ENCODE data around the gene ZFP57. TPM values are rescaled to one million over a fixed set of nuclear protein-coding genes. Genes with fewer than 3 reads are reported as not detected.

ZFP57 gene
- under 1 TPM in 1 of 4 donors, not detected in 3; 0.16 TPM for total RNA-seq

GRCh38 chr6:29680904-29681303 is at the start of gene ZFP57:
TSS of gene ZFP57 (minus strand) at chr6:29681152. CDS start at chr6:29677003, 4,149 bp downstream.
- Histone ChIP-seq H3K36me3 (no peaks in the 10 kb centered on the region), H3K4me1 (no peaks in the 10 kb centered on the region), H3K4me3 (no peak within 1 kb of the TSS), H3K27ac (no peak within 1 kb of the TSS), H3K9me3 (no peaks in the 10 kb centered on the region), H3K27me3 (peaks cover 0 to 7% (median 0%) of the 10 kb centered on the region in 3 donors)
- in situ Hi-C loops (cut with MboI; ENCODE audit: low sequenced_read_pairs in 4 of 4): no loop called here
- intact Hi-C loops (cut with DNase I; ENCODE audit: low total_unique reads): no loop called here
- DNase-seq: no peak
- TF ChIP-seq CTCF (IDR thresholded peaks at IDR 0.05 in 4 of 5, conservative IDR thresholded peaks at IDR 0.05 in 1 of 5) (no peak), POLR2A (IDR thresholded peaks at IDR 0.05) (no peak)
- ATAC-seq: no peak

- Histone ChIP-seq H3K36me3 (no peaks in the 10 kb centered on the region), H3K4me1 (no peaks in the 10 kb centered on the region), H3K9me3 (no peaks in the 10 kb centered on the region), H3K27me3 (no peaks in the 10 kb centered on the region), H3K4me3 (no peak overlapping the region), H3K27ac (no peak overlapping the region)
- TF ChIP-seq POLR2A (IDR thresholded peaks at IDR 0.05): no peak
- no peak for TF ChIP-seq CTCF (IDR thresholded peaks at IDR 0.05 in 4 of 5, conservative IDR thresholded peaks at IDR 0.05 in 1 of 5)
- intact Hi-C loops (cut with DNase I; ENCODE audit: low total_unique reads) (no loop called here), in situ Hi-C loops (cut with MboI; ENCODE audit: low sequenced_read_pairs in 4 of 4) (loop anchor here in 1 of 4 donors (25.0 kb wide), 1 partner anchor 257 kb away; no protein-coding TSS in a partner anchor)
- ATAC-seq (no peak), DNase-seq (no peak)
Measured at GRCh38 chr6:29730575-29731126, 49.7 kb upstream of the ZFP57 start.

- ATAC-seq (no peak), DNase-seq (no peak)
- Histone ChIP-seq H3K36me3 (no peaks in the 10 kb centered on the region), H3K9me3 (no peaks in the 10 kb centered on the region), H3K4me1 (no peaks in the 10 kb centered on the region), H3K27ac (no peak overlapping the region), H3K4me3 (no peak overlapping the region), H3K27me3 (no peaks in the 10 kb centered on the region)
- in situ Hi-C loops (cut with MboI; ENCODE audit: low sequenced_read_pairs in 4 of 4) (loop anchor here in 1 of 4 donors (25.0 kb wide), 1 partner anchor 257 kb away; no protein-coding TSS in a partner anchor), intact Hi-C loops (cut with DNase I; ENCODE audit: low total_unique reads) (no loop called here)
- TF ChIP-seq POLR2A (IDR thresholded peaks at IDR 0.05) (no peak), CTCF (IDR thresholded peaks at IDR 0.05 in 4 of 5, conservative IDR thresholded peaks at IDR 0.05 in 1 of 5) (no peak)
Measured at GRCh38 chr6:29729774-29730328, 48.9 kb upstream of the ZFP57 start.

GRCh38 chr6:29728875-29729270 is 47.9 kb upstream of the ZFP57 start:
- H3K9me3 ChIP-seq: no peaks in the 10 kb centered on the region
- intact Hi-C loops (cut with DNase I; ENCODE audit: low total_unique reads) (no loop called here), in situ Hi-C loops (cut with MboI; ENCODE audit: low sequenced_read_pairs in 4 of 4) (loop anchor here in 1 of 4 donors (25.0 kb wide), 1 partner anchor 258 kb away; no protein-coding TSS in a partner anchor)
- no peak for DNase-seq
- H3K27me3 ChIP-seq: peaks cover 0 to 2% (median 2%) of the 10 kb centered on the region in 3 donors
- no peaks in the 10 kb centered on the region for H3K4me1 ChIP-seq
- no peak overlapping the region for H3K27ac ChIP-seq
- H3K4me3 ChIP-seq: no peak overlapping the region
- TF ChIP-seq CTCF (IDR thresholded peaks at IDR 0.05 in 4 of 5, conservative IDR thresholded peaks at IDR 0.05 in 1 of 5) (no peak), POLR2A (IDR thresholded peaks at IDR 0.05) (no peak)
- no peak for ATAC-seq
- H3K36me3 ChIP-seq: no peaks in the 10 kb centered on the region
